Thoracic aorta (tissue), 2 donors: ENCODE data around the gene MYADML2. TPM values are rescaled to one million over a fixed set of nuclear protein-coding genes. Genes with fewer than 3 reads are reported as not detected.

Experiments
- ATAC-seq: fragments of 150-250 bp; one replicate; pipeline ENCODE4 v1.8.0; 2017; ENCODE audit warnings: low read depth; ENCODE audit not compliant: insufficient number of reproducible peaks, low FRiP score
- DNase-seq: peaks from one replicate; pipeline ENCODE4 v3.0.0-alpha.2; 2020; ENCODE audit warnings: low spot score
- H3K27ac ChIP-seq, 2 donors: fragments of 200-600 bp; sonication (generic); 1 replicate in 1 of 2; 2 replicates in 1 of 2; pipeline ENCODE4 v1.5.1; 2016; ENCODE audit warnings: mild to moderate bottlenecking in 2 of 2, moderate library complexity in 2 of 2
- H3K27me3 ChIP-seq: fragments of 200-600 bp; sonication (generic); replicated peaks from 2 replicates; pipeline ENCODE4 v1.6.0; 2016; ENCODE audit warnings: mild to moderate bottlenecking; ENCODE audit not compliant: insufficient read depth
- H3K36me3 ChIP-seq: fragments of 200-600 bp; sonication (generic); one replicate; pipeline ENCODE4 v1.5.1; 2016
- H3K4me1 ChIP-seq, 2 donors: fragments of 200-600 bp; sonication (generic); 1 replicate in 1 of 2; 2 replicates in 1 of 2; pipeline versions ENCODE4 v1.5.1 to v1.6.0; 2016; ENCODE audit warnings: low read depth in 2 of 2, mild to moderate bottlenecking in 1 of 2; ENCODE audit not compliant: control insufficient read depth in 1 of 2
- H3K4me3 ChIP-seq: fragments of 200-600 bp; sonication (generic); 2 replicates; pipeline ENCODE4 v1.5.1; 2016; ENCODE audit warnings: mild to moderate bottlenecking
- H3K9me3 ChIP-seq: fragments of 200-600 bp; sonication (generic); 2 replicates; pipeline ENCODE4 v1.5.1; 2016
- total RNA-seq, 2 donors: library from RNA; depleted of rRNA; stranded (reverse); fragments of >200 nt; gene quantifications; one replicate each; pipeline versions ENCODE4 v1.1.0 to v1.2.3, GENCODE V29; 2016
- TF ChIP-seq, protein P1 (sequence below): fragments of 200-600 bp; sonication (generic); IDR thresholded peaks from one replicate; pipeline ENCODE4 v1.5.1; 2019; ENCODE audit warnings: antibody characterized with exemption

Gene MYADML2
- total RNA-seq, 2 donors from 2014 or later: not detected

DNA sequence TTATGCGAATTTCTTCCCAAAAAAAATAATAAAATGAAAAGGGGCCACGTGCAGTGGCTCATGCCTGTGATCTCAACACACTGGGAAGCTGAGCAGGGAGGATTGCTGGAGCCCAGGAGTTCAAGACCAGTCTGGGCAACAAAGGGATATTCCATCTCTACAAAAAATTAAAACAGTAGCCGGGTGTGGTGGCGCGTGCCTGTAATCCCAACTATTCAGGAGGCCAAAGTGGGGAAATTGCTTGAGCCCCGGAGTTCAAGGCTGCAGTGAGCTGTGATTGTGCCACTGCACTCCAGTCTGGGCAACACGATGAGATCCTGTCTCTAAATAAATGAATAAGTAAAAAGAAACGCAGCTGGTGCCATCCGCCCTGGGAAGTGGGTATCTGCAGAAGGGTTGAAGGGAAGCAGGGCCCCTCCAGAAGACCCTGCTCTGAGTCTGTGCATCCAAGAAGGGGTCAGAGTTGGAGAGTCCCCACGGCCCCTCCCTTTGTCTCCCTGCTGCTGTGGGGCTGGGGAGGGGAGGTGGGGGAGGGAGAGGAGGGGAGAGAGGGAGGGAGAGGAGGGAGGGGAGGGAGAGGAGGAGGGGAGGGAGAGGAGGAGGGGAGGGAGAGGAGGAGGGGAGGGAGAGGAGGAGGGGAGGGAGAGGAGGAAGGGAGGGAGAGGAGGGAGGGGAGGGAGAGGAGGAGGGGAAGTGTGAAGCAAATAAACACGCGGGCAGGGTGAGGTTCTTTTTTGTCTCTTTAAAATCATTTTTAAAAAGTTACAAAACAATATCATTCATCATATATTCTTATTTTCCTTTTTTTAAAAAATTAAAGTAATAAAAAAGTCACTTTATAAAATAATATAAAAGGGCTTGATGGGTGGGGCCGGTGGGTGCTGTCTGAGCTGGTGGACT lies 5.0 kb upstream of the MYADML2 start:
- Histone ChIP-seq H3K27me3 (no peaks in the 10 kb centered on the region), H3K9me3 (no peaks in the 10 kb centered on the region), H3K4me3 (no peak overlapping the region), H3K4me1 (no peaks in the 10 kb centered on the region), H3K27ac (no peak overlapping the region), H3K36me3 (no peaks in the 10 kb centered on the region)
- ATAC-seq (no peak), DNase-seq (no peak)
- TF ChIP-seq, protein P1, sequence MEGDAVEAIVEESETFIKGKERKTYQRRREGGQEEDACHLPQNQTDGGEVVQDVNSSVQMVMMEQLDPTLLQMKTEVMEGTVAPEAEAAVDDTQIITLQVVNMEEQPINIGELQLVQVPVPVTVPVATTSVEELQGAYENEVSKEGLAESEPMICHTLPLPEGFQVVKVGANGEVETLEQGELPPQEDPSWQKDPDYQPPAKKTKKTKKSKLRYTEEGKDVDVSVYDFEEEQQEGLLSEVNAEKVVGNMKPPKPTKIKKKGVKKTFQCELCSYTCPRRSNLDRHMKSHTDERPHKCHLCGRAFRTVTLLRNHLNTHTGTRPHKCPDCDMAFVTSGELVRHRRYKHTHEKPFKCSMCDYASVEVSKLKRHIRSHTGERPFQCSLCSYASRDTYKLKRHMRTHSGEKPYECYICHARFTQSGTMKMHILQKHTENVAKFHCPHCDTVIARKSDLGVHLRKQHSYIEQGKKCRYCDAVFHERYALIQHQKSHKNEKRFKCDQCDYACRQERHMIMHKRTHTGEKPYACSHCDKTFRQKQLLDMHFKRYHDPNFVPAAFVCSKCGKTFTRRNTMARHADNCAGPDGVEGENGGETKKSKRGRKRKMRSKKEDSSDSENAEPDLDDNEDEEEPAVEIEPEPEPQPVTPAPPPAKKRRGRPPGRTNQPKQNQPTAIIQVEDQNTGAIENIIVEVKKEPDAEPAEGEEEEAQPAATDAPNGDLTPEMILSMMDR: no peak

DNA sequence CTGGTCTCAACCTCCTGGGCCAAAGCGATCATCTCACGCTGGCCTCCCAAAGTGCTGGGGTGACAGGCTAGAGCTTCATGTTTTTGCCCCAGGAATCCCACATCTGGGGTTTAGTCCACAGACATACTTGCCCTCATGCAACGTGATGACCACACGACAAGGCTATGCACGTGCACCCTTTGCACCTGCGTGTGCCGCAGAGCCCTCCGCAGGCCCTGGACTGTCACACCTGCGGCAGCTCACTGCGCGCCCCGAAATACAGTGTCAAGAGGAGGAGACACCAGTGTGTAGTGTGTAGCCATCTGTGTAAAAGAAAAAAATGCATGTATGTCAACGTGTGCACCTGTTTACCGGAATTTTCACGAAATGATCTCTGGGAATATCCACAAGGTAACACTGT lies 3.5 kb upstream of the MYADML2 start:
- Histone ChIP-seq H3K27me3 (no peaks in the 10 kb centered on the region), H3K9me3 (no peaks in the 10 kb centered on the region), H3K36me3 (no peaks in the 10 kb centered on the region), H3K4me3 (no peak overlapping the region), H3K4me1 (no peaks in the 10 kb centered on the region), H3K27ac (no peak overlapping the region)
- ATAC-seq (no peak), DNase-seq (no peak)
- TF ChIP-seq, protein P1: no peak

DNA sequence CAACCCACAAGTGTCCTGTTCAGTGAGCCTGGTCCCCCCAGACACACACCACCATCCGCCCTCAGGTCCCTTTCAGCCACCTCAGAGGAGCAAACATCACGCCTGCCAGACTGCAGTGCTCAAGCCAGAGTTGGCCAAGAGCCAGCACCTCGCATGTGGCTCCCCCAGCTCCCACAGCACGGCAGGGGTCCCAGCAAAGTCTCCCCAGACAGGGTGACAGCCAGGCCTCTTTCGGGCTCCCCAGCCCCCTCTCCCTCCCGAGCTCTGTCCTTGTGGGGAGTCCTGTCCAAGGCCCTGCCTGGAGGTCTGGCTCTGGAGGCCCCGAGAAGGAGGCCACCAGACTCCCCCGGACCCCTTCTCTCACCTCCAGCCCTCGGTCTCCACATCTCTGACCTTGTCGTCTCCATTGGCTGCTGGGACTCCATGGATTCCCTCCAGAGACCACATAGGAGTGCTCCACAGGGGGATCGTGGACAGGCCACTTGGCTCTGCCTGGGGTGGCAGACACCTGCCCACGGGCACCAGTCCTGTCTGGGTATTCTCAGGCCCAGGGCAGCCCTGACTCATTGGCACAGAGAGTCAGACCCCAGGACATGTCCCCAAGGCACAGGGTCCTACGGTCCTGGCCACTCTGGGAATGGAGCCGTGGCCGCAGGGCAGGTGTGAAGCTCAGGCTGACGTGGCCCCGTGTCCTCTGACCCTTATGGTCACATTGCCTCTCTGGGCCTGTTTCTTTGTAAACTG lies 1.8 kb upstream of the MYADML2 start:
- no peaks in the 10 kb centered on the region for H3K27me3 ChIP-seq
- no peak for DNase-seq
- no peak for ATAC-seq

DNA sequence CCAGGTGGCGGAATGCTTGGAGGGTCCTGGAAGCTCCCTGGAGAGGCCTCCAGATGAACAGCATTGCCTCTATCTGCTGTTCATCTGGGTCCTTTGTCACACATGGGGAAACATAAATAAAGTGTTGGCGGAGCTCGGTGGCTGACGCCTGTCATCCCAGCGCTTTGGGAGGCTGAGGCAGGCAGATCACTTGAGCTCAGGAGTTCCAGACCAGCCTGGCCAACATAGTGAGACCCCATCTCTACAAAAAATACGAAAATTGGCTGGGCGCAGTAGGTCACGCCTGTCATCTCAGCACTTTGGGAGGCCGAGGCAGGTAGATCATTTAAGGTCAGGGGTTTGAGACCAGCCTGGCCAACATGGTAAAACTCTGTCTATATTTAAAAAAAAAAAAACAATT lies 2.2 kb downstream of the MYADML2 start:
- Histone ChIP-seq H3K4me3 (no peak overlapping the region), H3K27ac (no peak overlapping the region), H3K9me3 (no peaks in the 10 kb centered on the region), H3K4me1 (peaks cover 0 to 9% of the 10 kb centered on the region in 2 donors), H3K27me3 (no peaks in the 10 kb centered on the region), H3K36me3 (no peaks in the 10 kb centered on the region)
- TF ChIP-seq, protein P1: no peak
- DNase-seq (no peak), ATAC-seq (no peak)

More for the DNA sequence above, 1.8 kb upstream of the MYADML2 start:
- TF ChIP-seq, protein P1: no peak
- Histone ChIP-seq H3K36me3 (no peaks in the 10 kb centered on the region), H3K27ac (no peak overlapping the region), H3K4me1 (no peaks in the 10 kb centered on the region), H3K4me3 (no peak overlapping the region), H3K9me3 (no peaks in the 10 kb centered on the region)

DNA sequence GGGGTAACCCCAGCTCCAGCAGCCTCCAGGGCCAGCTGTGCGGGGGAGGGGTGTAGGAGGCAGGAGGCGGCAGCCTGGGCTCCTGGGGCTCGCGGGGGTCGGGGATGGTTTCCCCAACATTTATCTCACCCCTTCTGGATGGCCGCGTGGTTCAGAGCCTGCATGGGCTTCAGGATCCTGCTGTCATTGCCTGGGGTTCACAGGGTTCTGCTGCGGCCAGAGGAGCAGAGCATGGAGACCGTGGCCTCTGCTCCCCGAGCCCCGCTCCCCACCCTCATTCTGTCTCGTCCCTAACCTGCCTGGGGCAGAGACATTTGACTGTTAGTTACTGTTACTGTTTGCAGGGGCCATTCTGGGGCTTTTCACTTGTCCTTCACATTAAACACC lies 4.9 kb downstream of the MYADML2 start:
- no peaks in the 10 kb centered on the region for H3K27me3 ChIP-seq
- H3K4me1 ChIP-seq: peaks cover 0 to 23% of the 10 kb centered on the region in 2 donors
- no peak overlapping the region for H3K27ac ChIP-seq
- no peaks in the 10 kb centered on the region for H3K9me3 ChIP-seq
- H3K4me3 ChIP-seq: no peak overlapping the region
- no peak for ATAC-seq
- TF ChIP-seq, protein P1: no peak
- H3K36me3 ChIP-seq: no peaks in the 10 kb centered on the region
- no peak for DNase-seq
